D341Med (cell line): Measurements from ENCODE around the gene SKP1.
A peak's percentile ranks its signal among the peaks of the same experiment; 100 is the strongest.

Experiments used
- DNase-seq: peaks from one replicate; pipeline ENCODE4 v3.0.0; 2012; ENCODE audit warnings: low spot score

The SKP1 gene

DNA sequence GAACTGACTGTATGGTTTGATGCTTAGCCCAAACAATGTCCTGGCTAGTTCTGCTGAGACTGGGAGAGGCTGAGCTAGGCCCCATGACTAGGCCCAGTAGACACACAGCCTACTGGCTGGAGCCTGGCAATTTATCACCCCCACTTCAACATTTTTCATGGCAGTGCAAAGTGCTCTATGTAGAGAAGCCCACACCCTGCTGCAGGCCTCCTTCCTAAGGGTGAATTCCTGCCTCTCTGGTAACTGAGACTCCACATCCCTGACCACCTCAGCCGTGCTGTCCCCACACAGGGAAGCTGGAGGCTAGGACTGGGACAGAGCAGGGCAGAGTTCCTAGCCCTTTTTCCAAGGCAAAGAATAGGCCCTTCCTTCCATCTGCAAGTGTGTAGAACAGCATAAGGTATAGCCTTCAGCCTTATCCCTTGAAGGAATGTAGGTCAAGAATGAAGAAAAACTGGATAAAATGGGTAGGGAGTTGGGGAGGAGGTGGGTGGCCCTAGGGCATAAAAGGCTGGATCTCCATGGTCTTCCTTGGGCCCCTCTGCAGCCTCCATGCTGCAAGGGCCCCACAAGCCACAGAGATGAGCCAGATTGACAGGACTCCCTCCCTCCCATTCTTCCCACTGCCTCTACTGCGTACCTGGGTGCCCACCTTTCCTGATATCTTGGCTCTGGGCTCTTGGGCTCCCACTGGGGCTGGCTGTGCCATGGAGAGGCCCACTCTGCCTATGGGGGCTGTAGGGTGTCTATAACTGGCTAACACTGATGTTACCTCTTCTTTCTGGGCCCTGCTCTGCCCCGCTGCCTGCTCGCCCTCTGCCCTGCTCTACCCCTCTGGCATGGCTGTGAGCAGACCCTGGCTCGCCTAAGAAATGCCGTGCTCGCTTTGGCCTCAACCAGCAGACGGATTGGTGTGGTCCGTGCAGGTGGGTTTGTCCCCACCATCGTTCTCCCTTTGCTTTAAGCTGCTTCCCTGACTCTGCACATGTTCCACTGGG is 32.5 kb downstream of the SKP1 start:
- DNase-seq, result no peak

DNA sequence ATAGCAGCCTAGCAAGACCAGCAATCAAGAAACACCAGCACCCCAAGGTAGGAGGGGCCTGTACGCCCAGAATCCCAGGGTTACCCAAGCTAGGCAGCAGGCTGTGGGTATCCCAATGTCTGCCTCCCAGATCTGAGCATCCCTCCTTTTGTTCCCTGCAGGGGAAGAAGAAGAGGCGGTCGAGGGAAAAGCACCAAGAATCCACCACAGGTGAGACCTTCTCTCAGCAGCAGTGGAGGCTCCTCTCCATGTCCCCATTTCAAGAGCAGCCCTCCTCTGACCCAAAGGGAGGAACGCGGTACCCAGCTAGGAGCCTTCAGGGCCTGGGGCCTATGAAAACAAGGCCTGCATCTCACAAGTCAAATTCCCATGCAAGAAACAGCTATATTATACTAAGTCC is 33.3 kb downstream of the SKP1 start:
- no peak for DNase-seq

DNA sequence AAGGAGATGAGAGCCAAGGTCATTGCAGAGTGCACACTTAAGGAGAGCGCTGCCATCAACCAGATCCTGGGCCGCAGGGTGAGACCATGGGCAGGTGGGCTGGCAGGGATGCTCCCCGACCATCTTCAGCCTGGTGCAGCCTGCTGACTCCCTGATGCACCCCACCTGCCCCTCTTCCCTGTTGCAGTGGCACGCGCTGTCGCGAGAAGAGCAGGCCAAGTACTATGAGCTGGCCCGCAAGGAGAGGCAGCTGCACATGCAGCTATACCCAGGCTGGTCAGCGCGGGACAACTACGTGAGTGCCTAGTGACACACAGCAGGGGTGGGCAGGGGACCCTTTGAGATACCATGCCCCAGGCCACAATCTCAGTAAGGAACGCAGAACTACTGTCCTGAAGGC is 33.9 kb downstream of the SKP1 start:
- no peak for DNase-seq

DNA sequence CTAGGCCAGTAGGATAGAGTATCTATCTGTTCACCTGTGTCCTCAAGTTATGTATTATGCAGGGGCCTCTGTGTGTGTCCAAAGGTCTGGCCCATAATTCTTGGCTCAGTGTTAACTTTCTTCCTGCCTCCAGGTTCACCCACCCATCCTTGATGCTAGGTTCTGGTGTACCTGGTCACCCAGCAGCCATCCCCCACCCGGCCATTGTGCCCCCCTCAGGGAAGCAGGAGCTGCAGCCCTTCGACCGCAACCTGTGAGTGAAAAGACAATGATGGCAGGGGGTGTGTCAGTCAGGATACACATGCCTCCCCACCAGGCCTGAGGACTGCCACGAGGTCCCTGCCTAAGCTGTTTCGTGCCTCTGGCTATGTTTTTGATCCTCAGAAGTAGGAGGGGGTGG is 34.7 kb downstream of the SKP1 start:
- no peak for DNase-seq

DNA sequence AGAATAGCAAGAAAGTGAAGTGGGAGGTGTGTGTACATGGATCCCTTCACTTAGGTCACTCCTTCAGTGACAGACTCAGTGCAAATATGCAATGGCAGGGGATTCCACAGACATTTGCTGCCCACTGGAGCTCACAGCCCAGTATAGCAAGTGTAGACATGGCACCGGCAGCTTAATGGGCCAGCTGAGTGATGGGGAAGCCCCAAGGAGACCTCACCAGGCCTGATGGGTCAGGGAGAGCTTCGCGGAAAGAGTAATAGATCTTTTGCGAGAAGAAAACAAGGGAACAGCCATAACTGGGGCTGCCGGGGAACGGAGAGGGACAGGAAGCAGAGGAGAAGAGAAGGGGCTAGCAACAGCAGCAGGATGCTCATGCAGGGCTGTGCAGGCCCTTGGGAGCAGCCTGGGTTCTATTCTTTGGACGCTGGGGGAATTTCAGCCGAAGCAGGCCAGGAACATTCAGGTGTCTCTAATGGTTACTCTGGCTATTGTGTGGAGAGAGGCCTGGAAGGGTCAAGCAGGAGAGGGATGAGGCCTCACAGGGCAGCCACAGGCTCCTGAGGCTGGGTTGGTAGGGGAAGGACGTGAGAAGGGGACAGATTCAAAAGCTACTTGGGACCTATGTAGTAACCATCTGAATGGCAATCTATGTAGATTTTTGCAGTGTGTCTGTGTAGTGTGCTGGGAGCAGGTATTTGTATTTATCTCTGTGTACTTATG is 35.3 kb downstream of the SKP1 start:
- no peak for DNase-seq

DNA sequence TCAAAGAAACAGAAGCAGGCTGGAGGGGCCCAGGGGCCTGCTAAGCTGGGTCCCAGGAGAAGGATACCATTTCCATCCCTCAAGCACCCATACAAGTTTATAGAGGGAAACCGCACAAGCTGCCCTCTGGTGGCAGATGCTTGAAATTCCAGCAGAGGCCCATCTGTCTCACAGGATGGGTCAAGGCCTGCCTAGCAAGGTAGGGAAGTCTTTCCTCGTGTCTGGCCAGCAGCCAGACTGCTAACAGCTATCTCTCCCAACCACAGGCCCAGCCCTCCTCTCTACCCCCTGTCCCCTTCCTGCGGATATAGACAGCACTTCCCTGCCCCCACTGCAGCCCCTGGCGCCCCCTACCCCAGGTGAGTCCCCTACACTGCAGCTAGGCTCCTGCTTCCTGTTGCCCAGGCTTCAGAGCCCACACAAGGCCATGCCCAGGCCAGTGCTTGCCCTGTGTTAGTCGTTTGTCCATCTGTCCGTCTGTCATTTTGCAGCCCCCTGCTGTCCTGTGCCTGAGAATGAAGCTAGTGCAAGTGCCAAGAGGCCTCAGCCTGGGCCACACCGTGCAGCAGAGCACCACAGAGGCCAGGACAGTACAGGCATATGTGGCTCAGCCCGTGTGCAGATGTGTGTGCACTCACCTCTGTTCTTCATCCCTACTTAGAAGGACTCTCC is 36.1 kb downstream of the SKP1 start:
- DNase-seq, result peak; percentile 81

DNA sequence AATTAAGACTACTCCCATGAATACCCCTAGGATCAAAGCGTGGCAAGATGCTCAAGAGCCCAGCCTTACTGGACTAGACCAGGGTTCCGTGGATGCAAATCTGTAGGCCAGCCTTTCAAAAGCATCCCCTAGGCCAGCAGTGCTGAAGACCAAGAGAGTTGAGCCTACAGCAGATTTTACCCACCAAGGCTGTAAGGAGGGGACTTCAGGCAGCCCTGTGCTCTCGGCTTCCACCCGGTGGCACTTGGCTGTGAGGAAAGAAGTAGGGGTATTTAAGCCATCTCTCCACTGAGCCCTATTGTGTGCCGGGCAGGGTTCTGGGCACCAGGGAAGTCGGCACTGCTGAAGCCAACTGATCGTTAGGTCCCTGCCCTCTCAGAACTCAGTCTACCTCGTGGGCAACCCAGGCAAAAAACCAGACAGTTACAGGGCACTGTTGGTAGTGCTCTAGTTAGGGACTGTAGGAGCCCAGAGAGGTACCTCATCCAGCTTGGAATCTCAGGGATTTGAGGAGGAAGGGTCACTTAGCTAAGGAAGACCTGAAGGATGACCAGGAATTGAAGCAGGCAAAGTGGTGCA is 36.8 kb downstream of the SKP1 start:
- DNase-seq, result no peak

DNA sequence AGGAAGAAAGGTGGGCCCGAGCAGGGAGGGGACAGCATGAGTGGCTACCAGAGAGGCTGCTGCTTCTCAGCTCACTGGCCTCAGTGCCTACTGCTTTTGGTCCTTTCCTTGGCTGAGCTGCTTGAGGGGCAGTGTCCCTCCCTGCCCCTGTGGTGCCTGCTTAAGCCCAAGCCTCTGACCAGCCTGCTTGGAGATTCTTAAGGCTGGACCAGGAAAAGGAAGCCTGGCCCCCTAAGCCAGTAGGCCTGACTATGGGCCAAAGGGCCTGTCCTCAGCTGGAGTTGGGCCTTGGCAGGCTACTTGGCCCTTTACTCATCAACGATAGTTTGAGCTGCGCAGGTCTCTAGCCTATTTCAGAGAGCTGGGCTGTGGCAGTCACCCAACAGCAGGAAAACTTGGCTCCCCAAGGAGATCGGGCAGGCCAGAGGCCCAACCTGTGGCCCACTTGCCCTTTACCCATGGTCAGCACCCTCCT is 37.3 kb downstream of the SKP1 start:
- no peak for DNase-seq

DNA sequence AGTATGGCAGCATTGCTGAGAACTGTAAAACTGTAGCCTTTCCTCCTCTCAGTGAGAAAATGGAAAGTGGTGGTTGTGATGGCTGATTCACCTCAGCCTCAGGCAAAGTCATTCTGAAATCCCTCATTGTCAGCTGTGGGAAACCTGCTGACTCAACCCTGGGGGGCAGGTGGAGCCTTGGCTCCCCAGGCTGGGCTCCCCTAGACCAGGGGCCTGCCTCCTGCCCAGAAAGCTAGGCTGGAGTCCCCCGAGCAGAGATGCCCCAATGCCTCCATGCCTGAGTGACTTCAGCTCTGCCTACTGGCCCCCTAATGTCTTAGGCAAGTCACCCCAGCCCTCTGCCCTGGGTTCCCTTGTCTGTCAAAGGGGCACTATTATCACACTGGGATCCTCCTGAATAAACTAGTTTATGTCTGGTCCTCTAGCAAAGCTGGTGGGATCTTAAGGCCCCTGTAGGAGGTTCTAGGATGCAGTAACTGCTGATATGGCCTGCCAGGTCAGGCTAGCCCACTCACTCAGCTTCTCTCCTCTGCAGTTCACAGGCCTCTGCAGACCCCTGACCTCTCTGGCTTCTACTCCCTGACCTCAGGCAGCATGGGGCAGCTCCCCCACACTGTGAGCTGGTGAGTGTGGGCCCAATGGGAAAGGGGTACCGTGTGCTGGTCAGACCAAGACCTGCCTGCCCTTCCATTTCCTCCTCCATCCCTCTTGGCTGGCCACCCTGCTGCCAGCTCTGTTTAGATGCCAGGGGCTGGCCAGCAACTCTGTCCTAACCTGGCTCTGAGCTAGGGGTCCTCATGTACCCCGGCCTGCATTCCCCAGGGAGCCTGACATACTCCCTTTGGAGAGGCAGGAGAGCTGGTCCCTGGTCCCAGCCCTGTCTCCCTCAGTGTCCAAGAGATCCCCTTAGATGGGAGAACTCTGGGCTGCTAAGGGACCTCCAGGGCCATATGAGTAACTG is 38.1 kb downstream of the SKP1 start:
- no peak for DNase-seq

DNA sequence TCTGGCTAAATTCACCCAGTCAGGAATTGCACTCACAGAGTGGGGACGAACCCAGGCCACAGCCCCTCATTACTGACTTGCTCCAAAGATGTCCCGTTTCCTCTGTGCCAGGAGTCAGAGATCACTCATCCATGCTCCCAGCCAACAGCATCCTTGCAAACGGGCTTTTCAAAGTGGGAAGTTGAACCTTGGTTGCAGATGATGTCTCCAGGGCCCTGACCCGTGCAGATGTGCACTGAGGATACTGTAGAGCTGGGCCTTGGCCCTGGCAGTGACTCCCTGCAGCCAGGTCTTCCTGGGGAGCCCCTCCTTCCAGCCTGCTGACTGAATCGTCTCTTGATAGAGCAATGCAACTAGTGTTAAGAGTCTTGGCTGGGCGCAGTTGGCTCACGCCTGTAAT is 40.0 kb downstream of the SKP1 start:
- no peak for DNase-seq

DNA sequence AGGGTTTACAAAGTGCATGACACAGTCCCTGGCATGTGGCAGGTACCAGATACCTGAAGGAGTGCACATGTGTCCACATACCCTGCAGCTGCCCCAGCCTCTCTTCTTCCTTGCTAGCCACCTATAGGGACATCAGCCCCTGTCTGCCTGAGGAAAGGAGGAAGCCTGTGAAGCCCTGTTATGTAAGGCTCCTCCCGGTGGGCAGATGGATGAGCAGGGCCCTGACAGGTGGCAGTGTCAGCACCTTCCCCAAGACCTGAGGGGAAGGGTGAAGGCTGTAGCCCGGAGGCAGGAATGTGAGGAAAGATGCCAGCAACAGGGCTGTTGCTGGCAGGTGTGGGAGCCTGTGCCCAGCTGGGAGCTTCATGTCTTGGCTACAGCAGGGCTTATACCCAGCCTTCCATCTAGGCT is 40.5 kb downstream of the SKP1 start:
- no peak for DNase-seq

DNA sequence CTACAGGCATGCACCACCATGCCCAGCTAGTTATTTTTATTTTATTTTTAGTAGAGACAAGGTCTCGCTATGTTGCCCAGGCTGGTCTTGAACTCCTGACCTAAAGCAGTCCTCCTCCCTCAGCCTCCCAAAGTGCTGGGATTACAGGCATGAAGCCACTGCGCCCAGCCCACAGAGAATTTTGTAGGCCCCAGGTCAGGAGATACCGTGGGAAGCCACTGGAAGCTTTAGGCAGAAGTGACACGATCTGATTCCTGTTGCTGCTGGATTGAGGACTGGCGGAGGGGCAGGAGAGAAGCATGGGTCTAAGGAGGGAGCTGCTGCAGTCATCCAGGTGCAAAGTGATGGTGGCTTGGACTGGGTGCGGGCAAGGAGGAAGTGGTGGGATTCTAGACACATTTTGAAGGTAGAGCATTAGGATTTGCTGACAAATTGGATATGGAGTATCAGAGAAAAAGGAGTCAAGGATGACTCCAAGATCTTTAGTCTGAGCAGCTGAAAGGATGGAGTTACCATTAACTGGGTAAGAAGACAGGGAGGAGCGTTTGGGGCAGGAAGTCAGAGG is 41.6 kb downstream of the SKP1 start:
- DNase-seq, result no peak

DNA sequence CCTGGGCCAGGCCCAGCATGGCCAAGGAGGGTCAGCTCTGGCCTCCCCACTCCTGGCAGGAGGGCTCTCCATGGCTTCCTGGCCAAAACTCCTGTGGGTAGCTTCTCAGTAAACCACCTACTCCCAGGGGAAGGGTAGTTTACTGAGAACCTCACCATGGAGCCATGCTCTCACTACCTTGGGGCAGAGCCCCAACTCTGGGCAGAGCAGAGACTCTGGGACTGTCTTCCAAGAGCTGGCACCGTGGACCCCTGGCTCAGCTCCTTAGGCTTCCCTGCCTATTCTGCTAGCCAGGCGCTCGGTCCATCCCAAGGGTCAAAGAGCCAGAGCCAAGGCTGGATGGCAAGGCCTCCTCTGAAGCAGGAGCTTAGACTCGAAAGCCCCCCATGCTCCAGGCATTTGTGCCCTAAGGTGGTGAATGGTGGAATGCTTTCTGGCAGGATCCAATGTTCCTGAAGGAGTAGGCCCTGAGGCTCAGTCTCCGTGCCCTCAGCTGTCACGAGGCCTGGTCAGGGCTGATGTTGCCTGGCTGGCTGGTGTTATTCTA is 42.7 kb downstream of the SKP1 start:
- no peak for DNase-seq

DNA sequence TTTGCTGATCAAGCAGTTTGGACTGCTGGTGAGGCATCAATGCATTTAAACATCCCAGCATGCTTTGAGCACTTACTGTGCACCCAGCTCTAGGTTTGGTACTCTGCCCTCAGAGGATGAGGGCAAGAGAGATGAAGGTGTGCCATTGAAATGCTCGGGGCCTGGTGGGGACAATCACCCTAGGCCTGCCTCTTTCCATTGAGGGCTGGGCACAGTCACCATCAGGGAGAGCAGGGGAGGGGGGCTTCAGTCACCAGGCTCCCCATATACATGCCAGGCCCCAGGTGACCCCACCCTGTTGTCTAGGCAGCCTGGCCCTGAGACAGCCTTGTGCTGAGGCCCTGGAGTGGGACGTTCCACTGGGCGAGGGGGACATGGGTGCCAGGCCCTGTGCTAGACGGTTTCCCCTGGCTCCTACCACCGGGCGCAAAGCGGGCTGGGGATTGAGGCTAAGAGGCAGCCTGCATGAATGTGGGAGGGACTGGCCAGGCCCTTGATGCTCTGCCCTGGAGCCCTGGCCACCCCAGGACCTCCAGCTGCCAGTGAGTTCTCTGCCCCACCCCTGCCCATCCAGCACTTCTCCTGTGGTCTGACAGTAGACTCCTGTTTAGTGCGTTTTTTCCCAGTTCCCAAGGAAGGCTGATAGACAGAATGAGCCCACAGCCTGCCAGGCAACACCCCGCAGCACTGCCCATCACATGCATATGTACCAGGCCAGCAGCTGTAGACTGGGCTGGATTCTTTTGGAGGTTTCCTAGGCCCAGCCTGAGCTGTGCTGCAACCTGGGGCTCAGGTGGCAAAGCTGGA is 43.4 kb downstream of the SKP1 start:
- DNase-seq, result no peak

DNA sequence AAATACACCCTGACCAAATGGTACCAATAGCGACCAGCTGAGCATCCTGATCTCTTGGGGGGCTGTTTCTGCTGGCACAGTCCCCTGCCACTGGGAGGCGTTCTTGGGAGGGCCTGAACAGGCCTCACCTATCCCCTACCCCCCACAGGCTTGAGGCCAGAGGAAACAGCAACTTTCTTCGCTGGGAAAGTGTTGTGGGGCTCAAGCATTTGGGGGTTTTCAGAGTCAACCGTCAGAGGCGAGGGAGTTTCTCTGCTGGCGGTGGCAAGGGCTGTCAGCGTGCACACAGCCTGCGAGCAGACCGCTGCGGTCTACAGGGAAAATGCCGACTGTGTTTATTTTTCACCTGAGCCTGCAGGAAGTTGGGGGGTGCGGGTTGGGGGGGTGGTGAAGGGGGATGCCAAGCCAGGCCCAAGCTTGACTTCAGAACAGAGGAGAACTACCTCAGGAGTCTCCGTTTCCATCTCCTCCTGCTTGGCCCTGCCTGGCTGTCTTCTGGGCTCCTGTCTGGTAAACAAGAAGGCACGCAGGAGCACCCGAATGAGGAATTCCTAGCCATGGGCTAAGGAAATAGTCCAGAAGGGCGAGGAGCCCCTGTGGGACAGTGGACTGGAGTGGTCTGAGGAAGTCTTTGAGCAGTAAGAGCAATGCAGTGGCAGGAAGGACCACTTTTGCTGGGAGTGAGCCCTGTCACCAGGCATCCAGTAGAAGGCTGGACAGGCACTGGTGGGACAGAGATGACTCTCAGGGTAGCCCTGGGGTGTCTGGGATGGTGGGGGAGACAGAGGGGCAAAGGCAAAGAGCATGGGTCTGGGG is 44.2 kb downstream of the SKP1 start:
- DNase-seq, result no peak

DNA sequence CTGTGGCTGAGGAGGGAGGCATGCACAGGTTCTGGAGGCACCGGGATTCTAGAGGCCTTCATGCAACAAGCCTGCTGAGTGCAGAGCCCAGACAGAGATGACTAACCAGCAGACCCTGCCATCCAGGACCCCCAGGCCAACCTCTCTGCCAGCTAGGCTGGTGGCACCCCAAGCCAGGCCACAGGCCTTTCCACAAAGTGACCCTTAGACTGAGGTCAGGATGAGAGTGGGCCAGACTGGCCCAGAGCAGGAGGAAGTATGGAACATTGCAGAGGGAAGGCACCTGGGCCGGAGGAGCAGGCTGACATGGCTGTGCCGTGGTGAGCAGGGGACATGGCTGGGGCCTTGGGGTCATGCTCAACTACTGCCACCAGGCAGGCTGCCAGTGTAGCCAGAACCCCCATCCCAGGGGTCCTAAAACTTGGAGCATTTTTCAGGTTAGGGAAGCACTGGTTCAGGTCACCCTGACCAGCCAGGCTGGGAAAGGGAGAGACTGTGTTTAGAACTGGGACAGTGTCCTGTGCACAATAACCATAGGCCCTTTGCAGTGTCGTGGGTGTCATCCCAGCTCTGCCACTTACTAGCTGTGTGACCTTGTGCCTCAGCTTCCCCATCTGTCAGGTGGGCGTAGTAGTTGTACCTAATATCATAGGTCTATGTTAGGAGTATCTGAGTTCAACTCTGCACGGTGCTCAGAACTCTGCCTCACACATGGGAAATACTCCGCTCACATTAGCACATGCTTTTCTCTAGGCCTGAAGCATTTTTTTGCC is 45.0 kb downstream of the SKP1 start:
- DNase-seq, result no peak

DNA sequence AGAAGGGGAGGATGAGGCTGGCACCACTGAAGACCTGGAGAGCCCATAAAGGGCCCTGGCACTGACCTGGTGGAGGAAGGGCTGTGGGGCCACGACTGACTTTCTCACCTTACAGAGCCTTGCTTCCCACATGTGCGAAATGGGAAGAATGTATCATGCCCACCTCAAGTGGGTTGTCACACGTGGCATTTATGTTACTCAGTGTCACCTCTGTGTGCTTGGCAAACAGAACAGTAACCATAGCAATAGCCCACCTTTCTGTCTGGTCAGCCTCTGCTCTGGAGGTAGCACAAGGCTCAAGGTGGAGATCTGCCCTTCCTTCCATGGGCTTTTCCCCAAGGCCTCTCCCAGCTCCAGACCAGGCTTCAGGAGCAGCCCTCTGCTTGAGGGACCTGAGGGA is 45.6 kb downstream of the SKP1 start:
- DNase-seq, result no peak
